Left lung (tissue), 10 donors: ENCODE measurements around the gene DTWD2. TPM values are rescaled to one million over a fixed set of nuclear protein-coding genes. Genes with fewer than 3 reads are reported as not detected.

Experiments
- ATAC-seq: fragments of 200-7000 bp; cut with Tn5 transposase; one replicate; pipeline ENCODE4 v1.9.1; 2020; ENCODE audit warnings: moderate library complexity
- DNase-seq, 4 donors: peaks; one replicate each; pipeline ENCODE4 v3.0.0-alpha.2; 2013 to 2020
- H3K27ac ChIP-seq, 2 donors: fragments of 200-600 bp; sonication (generic) in 1 of 2; one replicate each; pipeline versions ENCODE4 v1.5.0 to v1.8.0; 2020 to 2021
- H3K27me3 ChIP-seq, 2 donors: fragments of 200-600 bp; sonication (generic) in 1 of 2; one replicate each; pipeline versions ENCODE4 v1.5.0 to v1.8.0; 2020 to 2021
- H3K36me3 ChIP-seq, 2 donors: fragments of 200-600 bp; sonication (generic) in 1 of 2; one replicate each; pipeline versions ENCODE4 v1.5.0 to v1.8.0; 2020 to 2021
- H3K4me1 ChIP-seq, 2 donors: fragments of 200-600 bp; one replicate each; pipeline ENCODE4 v1.8.0; 2021
- H3K4me3 ChIP-seq, 2 donors: fragments of 200-600 bp; sonication (generic) in 1 of 2; one replicate each; pipeline versions ENCODE4 v1.5.0 to v1.8.0; 2020 to 2021; ENCODE audit warnings: mild to moderate bottlenecking in 1 of 2
- H3K9me3 ChIP-seq, 2 donors: fragments of 200-600 bp; sonication (generic) in 1 of 2; one replicate each; pipeline versions ENCODE4 v1.5.0 to v1.8.0; 2020 to 2021
- CTCF ChIP-seq, 2 donors: fragments of 200-600 bp; sonication (generic) in 1 of 2; IDR thresholded peaks; one replicate each; pipeline versions ENCODE4 v1.5.0 to v1.8.0; 2021; ENCODE audit warnings: antibody characterized with exemption in 2 of 2
- intact Hi-C, 2 donors: fragments of 100-400 bp; cut with DNase I; formaldehyde crosslinking; loops; one replicate each; pipeline versions ENCODE4 v1.11.2 to v1.14.2; 2022
- polyA plus RNA-seq, 6 donors: library from polyadenylated mRNA; unstranded; fragments of 120-200 nt; gene quantifications; one replicate each; pipeline ENCODE4 v1.2.1, GENCODE V29; 2013; ENCODE audit not compliant: insufficient read length in 6 of 6
- total RNA-seq, 2 donors: library from RNA; stranded (reverse); fragmentation: NEBNext Ultra II Directional; extraction: Animal tissue kit (Norgen Biotek cat#: 25700); gene quantifications; one replicate each; pipeline ENCODE4 v1.2.1, GENCODE V29; 2021
- donor health status: DM: no; HTN: yes; CAD: no.
- donor health status: DM: no; HTN: no; CAD: no.

Gene DTWD2
- total and polyA plus RNA-seq, 8 donors, result 4.9 to 8.5 (median 7.1) TPM

- DNase-seq (no peak), ATAC-seq (peak; percentile 72)
- H3K4me3 ChIP-seq, result no peak overlapping the region
- no peaks in the 10 kb centered on the region for H3K27me3 ChIP-seq
- H3K9me3 ChIP-seq, result no peaks in the 10 kb centered on the region
- no peaks in the 10 kb centered on the region for H3K4me1 ChIP-seq
- H3K27ac ChIP-seq, result no peak overlapping the region
- no peaks in the 10 kb centered on the region for H3K36me3 ChIP-seq
- TF ChIP-seq CTCF (IDR thresholded peaks at IDR 0.05), result no peak
- intact Hi-C loops, result no loop called here
Observed at GRCh38 chr5:119032656-119033055, 44.3 kb upstream of the DTWD2 start.

- DNase-seq (no peak), ATAC-seq (peak; percentile 40)
- Histone ChIP-seq H3K4me1 (no peaks in the 10 kb centered on the region), H3K4me3 (no peak overlapping the region), H3K27me3 (no peaks in the 10 kb centered on the region), H3K9me3 (no peaks in the 10 kb centered on the region), H3K27ac (no peak overlapping the region), H3K36me3 (no peaks in the 10 kb centered on the region)
- intact Hi-C loops, result no loop called here
- no peak for TF ChIP-seq CTCF (IDR thresholded peaks at IDR 0.05)
Observed at GRCh38 chr5:119031905-119032304, 43.6 kb upstream of the DTWD2 start.

- no peaks in the 10 kb centered on the region for H3K4me1 ChIP-seq
- H3K4me3 ChIP-seq, result no peak overlapping the region
- ATAC-seq, result no peak
- TF ChIP-seq CTCF (IDR thresholded peaks at IDR 0.05), result no peak
- intact Hi-C loops, result no loop called here
- no peak for DNase-seq
- H3K36me3 ChIP-seq, result no peaks in the 10 kb centered on the region
- no peak overlapping the region for H3K27ac ChIP-seq
- no peaks in the 10 kb centered on the region for H3K27me3 ChIP-seq
- H3K9me3 ChIP-seq, result no peaks in the 10 kb centered on the region
Observed at GRCh38 chr5:119031011-119031886, 42.9 kb upstream of the DTWD2 start.

- TF ChIP-seq CTCF (IDR thresholded peaks at IDR 0.05), result no peak
- Histone ChIP-seq H3K27ac (no peak overlapping the region), H3K27me3 (no peaks in the 10 kb centered on the region)
Observed at GRCh38 chr5:119028575-119028974, 40.2 kb upstream of the DTWD2 start.

GRCh38 chr5:119022773-119023172, 34.4 kb upstream of the DTWD2 start:
- intact Hi-C loops, result no loop called here
- Histone ChIP-seq H3K4me3 (no peak overlapping the region), H3K27me3 (no peaks in the 10 kb centered on the region), H3K9me3 (no peaks in the 10 kb centered on the region), H3K36me3 (no peaks in the 10 kb centered on the region), H3K4me1 (peaks cover 0 to 20% of the 10 kb centered on the region in 2 donors), H3K27ac (no peak overlapping the region)
- ATAC-seq (no peak), DNase-seq (no peak)
- no peak for TF ChIP-seq CTCF (IDR thresholded peaks at IDR 0.05)

More at GRCh38 chr5:119028575-119028974, 40.2 kb upstream of the DTWD2 start:
- Histone ChIP-seq H3K4me3 (no peak overlapping the region), H3K9me3 (no peaks in the 10 kb centered on the region), H3K4me1 (no peaks in the 10 kb centered on the region), H3K36me3 (no peaks in the 10 kb centered on the region)
- intact Hi-C loops, result no loop called here
- ATAC-seq (no peak), DNase-seq (no peak)
